GM18526 (cell line): ENCODE results near the gene ATG10.

Source experiments
- POLR2A ChIP-seq: IDR thresholded peaks from 3 replicates; pipeline ENCODE4 v1.6.1; 2011; ENCODE audit not compliant: insufficient read length; ENCODE audit errors: extremely low read depth

Gene ATG10

GRCh38 chr5:82298668-82299067 is 326.8 kb downstream of the ATG10 start:
- TF ChIP-seq POLR2A, result no peak

- no peak for TF ChIP-seq POLR2A
Observed at GRCh38 chr5:82301190-82301589, 329.4 kb downstream of the ATG10 start.
